NCI-H128 (cell line): ENCODE measurements around the gene ADO.

Experiments
- DNase-seq: peaks from one replicate; lab custom pipeline; 2025; ENCODE audit not compliant: unreplicated experiment; lab: John Stamatoyannopoulos, UW

Gene ADO

DNA sequence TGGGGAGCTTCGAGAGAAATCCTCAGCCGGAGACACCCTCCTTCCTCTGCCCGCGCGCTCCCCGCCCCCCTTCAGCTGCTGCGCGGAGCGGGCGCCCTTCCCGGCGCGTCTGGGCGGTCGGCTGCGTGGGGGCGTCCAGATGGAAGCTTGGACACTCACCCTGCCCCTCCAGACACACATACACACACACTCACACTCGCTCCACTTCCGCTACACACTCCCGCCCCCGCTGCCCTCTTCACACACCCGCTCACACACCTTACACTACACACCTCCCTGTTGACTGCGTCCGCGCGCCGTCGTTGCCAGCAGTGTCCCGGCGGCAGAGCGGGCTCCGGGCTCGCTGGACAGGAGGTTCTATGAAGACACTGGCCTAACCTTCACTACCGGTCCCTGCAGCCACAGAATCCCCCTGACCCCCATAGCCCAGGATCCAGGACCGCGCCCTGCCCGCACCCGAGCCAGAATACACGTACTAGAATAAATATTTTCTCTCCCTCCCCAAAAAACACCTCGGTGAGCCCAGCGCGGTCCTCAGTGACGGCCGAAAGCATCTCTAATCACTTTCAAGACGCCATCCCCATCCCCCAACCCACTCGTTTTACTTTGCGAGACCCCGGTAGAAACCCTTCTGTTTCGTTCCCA lies 12.7 kb downstream of the ADO start:
- no peak for DNase-seq

- DNase-seq, result no peak
Observed at GRCh38 chr10:62817766-62818425, 13.4 kb downstream of the ADO start.

- DNase-seq, result no peak
Observed at GRCh38 chr10:62818426-62819011, 14.0 kb downstream of the ADO start.

DNA sequence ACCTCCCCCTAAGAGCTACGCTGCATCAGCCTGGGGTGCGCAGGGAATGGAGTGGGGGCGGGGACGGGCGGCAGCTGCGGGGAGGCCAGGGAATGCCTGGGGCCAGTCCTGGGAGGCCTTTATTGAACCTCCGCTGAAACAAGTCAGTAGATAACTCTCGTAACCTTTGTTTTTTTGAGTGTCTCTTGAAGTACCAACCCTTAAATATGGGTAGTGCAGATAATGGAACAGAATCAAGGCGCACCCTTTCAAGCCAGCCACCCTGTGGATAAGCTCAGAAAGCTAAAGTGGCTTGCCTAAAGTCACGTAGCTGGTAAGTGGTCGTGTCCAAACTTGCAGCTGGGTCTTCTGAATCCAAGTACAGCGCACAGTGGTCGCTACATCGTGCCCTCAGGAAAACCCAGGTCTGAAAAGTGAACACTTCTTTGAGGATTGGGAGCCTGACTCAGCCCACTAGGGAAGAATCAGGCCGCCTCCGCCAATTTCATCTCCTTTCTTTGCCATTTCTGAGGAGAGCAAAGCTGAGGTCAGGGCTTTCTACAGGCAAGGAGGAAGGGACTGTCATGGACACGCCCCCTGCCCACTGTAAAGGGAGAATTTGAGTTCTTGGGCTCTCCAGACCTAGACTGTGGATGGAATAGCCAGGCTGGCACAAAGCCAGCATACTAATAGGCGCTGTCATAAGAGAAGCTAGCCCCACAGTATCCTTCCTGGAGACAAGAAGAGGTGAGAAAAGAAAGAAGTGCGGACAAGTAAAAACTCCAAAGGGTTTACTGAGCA lies 14.8 kb downstream of the ADO start:
- no peak for DNase-seq

GRCh38 chr10:62820586-62820985 lies 16.1 kb downstream of the ADO start:
- DNase-seq, result no peak

GRCh38 chr10:62826273-62826672 lies 21.8 kb downstream of the ADO start:
- no peak for DNase-seq

DNA sequence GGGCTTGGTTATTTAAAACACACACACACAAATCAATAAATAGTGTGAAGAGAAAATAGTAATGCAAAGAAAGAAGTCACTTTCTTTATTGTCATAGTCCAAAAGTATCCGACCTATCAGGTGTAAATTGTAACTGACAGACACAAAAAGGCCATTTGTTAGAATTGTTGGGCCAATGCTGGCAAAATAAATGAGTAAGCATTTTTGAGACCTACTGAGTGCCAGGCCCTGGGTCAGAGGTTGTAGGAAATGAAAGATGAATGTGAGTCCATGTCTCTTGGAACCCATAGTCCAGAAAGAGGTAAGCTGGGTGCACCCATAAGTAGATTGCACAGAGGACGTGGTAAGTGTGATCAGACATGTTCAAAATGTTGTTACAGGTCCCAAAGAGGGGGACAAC lies 25.1 kb downstream of the ADO start:
- DNase-seq, result no peak

GRCh38 chr10:62830679-62831078 lies 26.2 kb downstream of the ADO start:
- DNase-seq, result no peak

DNA sequence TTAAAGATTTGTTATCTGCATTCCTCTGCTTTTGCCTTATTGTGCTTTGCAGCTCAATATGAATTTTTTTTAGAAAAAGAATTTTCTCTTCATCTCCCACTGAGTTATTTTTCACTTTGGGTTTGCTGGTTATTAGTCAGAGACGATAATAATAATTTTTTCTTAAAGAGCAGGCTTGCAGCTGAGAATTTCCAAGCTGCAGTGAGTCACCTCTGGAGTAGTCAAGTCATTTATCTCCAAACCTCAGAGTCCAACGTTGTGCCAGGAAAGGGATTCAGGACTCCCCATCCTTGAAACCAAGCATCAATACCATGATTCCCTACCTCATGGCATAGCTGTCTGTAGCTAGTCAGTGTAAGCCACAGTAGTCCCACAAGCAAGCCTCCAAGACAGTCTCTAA lies 26.8 kb downstream of the ADO start:
- DNase-seq, result no peak

GRCh38 chr10:62839590-62839989 lies 35.1 kb downstream of the ADO start:
- no peak for DNase-seq

DNA sequence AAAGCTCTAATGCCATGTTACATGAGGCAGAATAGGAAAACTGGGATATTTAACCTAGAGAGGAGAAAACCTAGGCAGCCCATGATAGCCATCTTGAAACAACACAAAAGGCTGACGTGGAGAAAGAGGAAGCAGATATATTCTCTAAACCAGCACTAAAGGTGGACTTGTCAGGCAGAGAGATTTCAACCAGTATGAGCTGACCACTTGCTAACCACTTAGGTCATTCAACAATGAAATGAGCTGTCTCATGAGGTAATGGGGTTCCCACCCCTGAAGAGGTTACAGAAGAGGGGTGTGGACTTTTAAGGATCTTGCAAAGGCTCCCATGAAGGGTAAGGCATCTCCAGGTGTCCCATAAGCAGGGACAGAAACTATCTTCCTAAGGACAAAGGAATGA lies 38.5 kb downstream of the ADO start:
- DNase-seq, result no peak

GRCh38 chr10:62843600-62843999 lies 39.1 kb downstream of the ADO start:
- DNase-seq, result no peak

DNA sequence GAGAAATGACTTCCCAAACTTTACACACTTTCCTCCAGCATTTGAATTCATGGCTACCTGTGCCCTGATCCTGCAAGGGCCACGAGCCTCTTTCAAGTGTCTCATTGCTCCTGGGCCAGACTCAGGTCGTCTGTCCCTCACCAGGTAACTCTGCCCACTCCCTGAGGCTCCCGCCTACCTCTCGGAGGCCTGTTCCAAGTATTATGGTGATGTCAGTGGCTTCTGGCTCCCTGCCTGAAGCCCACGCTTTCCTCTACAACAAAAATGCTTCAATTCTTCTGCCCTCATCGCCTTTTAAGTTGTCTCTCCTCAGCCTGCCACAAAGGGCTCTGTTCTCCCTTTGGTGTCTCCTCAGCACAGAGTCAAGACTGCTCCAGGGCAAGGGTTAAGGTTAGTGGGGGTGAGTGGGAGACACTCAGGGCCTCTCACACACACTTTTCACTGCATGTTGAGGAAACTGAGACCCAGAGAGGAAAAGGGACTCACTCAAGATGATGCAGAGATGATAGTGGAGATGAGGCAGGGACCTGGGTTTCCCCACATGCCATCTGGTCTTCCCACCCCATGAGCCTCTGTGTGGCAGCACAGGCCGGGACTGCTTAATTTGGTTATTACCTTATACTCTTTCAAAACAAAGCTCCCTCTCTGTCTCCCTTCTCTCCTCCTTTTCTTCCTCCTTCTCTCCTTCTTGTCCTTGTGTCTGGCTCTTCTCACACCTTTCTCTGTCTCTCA lies 39.9 kb downstream of the ADO start:
- DNase-seq, result no peak

GRCh38 chr10:62847433-62847832 lies 42.9 kb downstream of the ADO start:
- no peak for DNase-seq

- DNase-seq, result no peak
Observed at GRCh38 chr10:62850646-62851045, 46.1 kb downstream of the ADO start.

DNA sequence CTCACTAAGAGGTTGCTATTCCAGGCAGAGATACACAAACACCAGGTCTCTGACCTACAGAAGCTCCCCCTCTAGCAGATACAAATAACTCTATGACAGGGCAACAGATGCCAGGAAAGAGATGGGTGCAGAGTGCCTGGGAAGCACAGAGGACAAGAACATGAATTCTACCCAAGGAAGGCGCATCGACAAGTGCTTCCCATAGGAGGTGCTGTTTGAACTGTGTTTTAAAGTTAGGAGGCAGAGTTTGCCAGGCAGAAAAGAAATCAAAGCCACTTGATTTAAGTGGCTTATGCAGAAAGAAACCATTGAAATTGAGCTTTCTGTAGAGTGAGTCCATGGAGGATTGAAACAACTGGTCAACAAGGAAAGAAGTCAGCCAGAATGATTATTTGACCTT lies 46.9 kb downstream of the ADO start:
- no peak for DNase-seq

GRCh38 chr10:62852961-62853702 lies 48.6 kb downstream of the ADO start:
- no peak for DNase-seq

GRCh38 chr10:62853710-62854109 lies 49.2 kb downstream of the ADO start:
- DNase-seq, result no peak

DNA sequence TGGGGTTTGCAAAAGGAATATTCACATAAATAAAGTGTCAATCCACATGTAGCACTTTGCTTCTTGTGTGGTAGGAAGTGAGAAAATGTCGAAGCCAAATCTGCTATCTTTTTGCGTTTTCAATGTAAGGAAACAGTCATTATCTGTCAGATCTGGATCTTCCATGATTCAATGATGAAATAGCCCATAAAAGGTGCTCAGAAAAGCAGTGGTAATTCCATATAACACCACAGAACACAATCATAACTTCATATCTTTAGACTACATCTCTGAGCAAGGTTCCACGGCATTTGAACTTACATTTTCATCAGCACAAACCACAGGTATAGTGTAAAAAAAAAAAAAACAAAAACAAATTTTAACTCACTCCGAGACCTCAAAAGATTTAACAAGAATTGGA lies 51.5 kb downstream of the ADO start:
- no peak for DNase-seq
